ENCODE data around the gene ZKSCAN5.
"Not testable (repeated sequence)": the region's sequence is repeated elsewhere in the genome, so short reads cannot be mapped to it uniquely, and the experiment has no call there.

The ZKSCAN5 gene

DNA sequence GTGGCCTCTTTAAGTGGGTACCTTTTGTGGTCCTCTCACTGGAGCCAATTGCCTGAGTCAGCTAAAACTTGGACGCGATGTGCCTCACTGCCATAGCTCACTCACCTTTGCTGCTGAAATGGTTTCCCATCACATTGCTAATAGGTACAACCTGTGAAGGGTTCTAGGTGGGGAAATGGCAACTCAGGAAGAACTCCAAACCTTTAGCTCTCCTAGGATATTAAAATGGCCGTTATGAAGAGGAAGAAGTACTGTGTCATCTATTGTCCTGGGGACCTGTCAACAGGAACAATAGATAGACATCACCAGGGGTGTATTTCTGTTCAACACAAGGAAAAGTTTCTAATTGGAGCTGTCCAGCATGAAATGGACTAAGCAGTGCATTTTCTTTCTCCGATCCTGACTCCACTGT lies 52.7 kb downstream of the ZKSCAN5 start:
- DNase-seq: no peak

DNA sequence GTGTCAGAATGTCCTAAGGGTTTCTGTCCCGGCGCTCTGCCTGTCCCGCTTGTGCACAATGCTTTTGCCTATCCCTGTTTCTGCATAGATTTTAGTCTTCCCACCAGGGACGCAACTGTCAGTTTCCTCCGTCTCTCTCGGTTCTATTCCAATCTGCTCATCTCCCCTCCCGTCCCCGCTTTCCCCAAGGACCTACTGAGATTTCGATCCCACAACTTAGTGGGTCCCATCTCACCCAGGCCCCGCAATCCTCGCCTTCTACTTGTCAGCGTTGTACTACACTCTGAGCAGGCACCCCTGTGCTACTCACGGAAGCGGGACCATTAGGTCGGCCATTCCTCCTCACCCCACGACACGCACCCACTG lies 53.5 kb downstream of the ZKSCAN5 start:
- DNase-seq: no peak

DNA sequence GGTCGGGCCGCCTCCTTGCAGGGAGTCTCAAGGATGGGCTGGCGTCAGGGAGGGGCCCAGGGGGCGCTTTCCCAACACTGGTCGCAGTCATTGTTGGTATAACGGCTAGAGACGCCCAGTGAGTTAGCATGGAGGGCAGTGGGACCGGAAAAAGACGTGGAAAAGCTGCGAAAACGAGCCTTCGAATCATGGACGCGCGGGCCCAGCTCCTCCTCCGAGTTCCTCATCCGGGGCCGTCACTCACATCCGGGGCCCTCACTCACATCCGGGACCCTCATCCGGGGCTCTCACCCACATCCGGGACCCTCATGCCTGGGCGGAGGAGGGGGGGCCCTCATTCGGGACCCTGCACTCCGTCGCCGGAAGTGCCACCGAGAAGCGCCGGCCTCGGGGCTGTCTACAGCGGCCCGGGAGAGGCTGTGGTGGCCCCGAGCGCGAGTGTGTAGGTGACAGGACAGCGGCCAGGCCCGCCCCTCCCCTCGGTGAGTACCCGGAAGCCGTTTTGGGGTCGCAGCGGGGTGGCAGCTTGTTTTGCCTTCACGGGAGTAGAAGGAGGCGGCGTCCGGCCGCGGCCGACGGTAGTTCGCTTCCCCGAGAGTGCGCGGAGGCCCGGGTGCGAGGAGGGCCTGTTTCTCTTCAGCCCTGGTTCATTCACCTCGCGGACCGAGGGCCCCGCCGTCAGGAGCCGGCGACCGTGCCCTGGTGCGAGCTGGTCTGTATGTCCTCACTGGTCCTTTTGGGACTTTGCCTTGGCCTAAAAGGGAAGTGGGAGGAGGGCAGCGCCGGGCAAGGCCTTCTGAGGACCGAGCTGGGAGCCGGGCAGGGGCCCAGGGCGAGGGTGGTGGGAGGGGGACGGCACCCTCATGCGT lies 54.1 kb downstream of the ZKSCAN5 start, which contains the start of gene ZNF655:
ZNF655 (plus strand) TSS at position 337 of the 869 bp plus-strand sequence. CDS start 1,918 bp downstream, outside the sequence.
- peak; percentile 95 for DNase-seq

DNA sequence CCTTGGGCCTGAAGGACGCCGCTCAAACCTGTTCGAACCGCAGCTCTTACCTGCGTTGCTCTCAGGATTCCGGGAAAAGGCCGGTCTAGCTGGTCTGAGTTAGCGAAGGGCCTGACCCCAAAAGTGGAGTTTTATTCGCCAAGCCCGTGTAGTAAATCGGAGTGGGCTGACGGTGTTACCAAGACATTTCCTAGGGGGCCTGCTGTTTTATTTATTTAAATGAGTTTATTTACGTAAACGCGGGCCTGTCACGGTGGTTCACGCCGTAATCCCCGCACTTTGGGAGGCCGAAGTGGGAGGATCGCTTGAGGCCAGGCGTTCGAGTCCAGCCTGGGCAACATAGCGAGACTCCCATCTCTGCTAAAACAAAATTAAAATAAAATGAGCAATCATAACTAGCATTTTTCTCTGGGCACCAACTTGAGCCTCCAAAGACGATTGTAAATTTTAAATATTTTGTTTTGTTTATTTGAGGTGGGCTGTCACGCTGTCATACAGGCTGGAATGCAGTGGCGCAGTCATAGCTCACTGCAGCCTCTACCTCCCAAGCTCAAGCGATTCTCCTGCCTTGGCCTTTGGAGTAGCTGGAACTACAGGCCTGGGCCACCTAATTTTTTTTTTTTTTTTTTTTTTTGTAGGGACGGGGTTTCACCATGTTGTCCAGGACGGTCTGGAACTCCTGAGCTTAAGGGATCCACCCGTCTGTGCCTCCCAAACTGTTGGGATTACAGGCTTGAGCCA lies 54.9 kb downstream of the ZKSCAN5 start:
- DNase-seq: no peak

GRCh38 chr7:99560834-99561736 lies 56.6 kb downstream of the ZKSCAN5 start:
- DNase-seq: no peak

GRCh38 chr7:99561737-99562051 lies 57.2 kb downstream of the ZKSCAN5 start:
- no peak for DNase-seq

DNA sequence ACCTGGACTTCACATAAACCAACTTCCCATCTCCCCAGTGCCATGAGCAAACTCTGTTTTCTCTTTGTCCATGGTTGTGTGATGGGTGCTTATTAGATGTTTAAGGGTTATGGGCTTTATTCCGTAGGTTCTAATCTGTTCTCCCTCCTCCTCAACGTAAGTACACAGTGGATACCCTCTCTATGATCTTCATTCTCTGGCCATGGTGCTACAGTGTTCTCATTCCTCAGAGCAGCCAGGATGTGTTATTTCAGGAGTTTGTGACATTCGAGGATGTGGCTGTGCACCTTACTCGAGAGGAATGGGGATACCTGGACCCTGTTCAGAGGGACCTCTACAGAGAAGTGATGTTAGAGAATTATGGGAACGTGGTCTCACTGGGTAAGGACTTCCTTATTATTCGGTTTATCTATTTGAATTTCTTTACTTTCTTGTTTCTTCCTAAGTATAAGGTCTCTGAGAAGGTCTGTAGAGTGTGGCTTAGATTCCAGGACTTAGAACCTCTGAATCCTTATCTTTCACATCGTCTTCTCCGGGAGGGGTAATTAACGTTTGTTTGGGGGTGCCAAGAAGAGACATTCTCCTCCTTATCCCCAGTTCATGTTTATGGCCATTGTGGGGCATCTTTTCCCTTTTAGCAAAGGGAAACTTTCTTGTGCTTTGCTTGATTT lies 57.8 kb downstream of the ZKSCAN5 start:
- no peak for DNase-seq

- DNase-seq: no peak
Observed at GRCh38 chr7:99562832-99563231, 58.4 kb downstream of the ZKSCAN5 start.

DNA sequence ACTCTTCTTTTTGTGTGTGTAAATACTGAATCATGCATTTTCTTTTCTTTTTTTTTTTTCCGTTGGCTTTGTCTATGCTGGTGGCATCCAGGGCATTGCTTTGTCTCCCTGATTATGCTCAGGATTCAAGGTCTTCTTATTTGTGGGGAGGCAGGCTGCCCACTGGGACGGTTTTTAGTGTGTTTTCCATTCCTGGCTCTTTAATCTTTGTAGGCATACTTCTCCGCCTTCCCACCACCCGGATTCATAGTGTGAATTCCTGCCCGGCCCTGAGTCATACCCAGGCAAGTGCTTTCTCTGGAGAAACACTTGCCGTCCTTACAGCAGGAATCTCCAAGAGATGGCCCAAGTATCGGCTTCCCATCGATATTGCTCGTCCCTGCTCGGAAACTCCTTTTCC lies 59.2 kb downstream of the ZKSCAN5 start:
- no peak for DNase-seq

- DNase-seq: not testable (repeated sequence)
Observed at GRCh38 chr7:99568770-99569169, 64.3 kb downstream of the ZKSCAN5 start.

- no peak for DNase-seq
Observed at GRCh38 chr7:99571768-99572167, 67.3 kb downstream of the ZKSCAN5 start.

GRCh38 chr7:99573257-99573656 lies 68.8 kb downstream of the ZKSCAN5 start:
- no peak for DNase-seq

DNA sequence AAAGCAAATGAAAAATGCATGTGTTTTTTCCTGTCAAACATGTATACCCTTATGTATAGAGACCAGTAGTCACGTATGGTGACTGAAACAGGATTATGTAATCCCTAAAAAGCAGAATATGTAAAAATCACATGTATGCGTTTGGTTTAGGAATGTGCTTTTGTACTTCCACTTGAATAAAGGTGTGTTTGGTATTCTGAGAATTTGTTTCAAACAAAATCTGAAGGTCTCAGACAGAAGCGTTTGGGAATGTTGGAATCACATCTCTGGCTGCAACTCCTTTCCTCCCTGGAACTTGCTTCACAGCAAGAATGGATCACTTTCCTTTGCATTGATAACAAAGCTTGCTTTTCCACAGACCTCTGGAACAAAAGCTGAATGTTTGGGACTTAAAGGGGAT lies 71.8 kb downstream of the ZKSCAN5 start:
- no peak for DNase-seq

- peak; percentile 17 for DNase-seq
Observed at GRCh38 chr7:99579281-99579955, 75.0 kb downstream of the ZKSCAN5 start.

- DNase-seq: peak; percentile 80
Observed at GRCh38 chr7:99579956-99580777, 75.7 kb downstream of the ZKSCAN5 start.

DNA sequence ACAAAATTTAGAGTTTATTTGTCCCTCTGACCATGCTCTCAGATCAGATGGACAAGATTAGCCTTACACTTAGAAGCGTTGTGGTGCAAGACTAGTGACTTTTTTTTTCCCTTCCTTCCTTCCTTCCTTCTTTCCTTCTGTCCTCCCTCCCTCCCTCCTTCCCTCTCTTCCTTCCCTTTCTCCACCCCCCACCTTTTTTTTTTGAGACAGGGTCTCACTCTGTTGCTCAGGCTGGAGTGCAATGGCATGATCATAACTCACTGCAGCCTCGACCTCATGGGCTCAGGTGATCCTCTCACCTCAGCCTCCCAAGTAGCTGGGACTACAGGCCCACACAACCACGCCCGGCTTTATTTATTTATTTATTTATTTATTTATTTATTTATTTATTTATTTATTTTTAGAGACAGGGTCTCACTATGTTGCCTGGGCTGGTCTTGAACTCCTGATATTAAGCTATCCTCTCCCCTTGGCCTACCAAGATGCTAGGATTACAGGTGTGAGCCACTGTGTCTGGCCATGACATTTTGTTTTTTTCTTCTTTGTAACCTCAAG lies 76.4 kb downstream of the ZKSCAN5 start:
- not testable (repeated sequence) for DNase-seq
